H9 (cell line): ENCODE data around the gene FNDC8. TPM values are rescaled to one million over a fixed set of nuclear protein-coding genes. Genes with fewer than 3 reads are reported as not detected.

Experiments
- DNase-seq: peaks from one replicate; pipeline ENCODE4 v3.0.0-alpha.2; 2017
- H2AFZ ChIP-seq: one replicate; pipeline ENCODE4 v1.6.1; 2013; ENCODE audit warnings: mild to moderate bottlenecking, low read length, control low read depth, moderate library complexity
- H2AK5ac ChIP-seq: 2 replicates; pipeline ENCODE4 v1.6.1; 2013; ENCODE audit warnings: low read length, control low read depth, mixed read lengths; ENCODE audit not compliant: insufficient read length
- H2BK120ac ChIP-seq: one replicate; pipeline ENCODE4 v1.6.1; 2013; ENCODE audit warnings: low read depth, mild to moderate bottlenecking, low read length, control low read depth, inconsistent platforms; ENCODE audit not compliant: poor library complexity, severe bottlenecking
- H2BK12ac ChIP-seq: 2 replicates; pipeline ENCODE4 v1.6.1; 2013; ENCODE audit warnings: low read length, control low read depth, mixed read lengths, low read depth; ENCODE audit not compliant: insufficient read length
- H2BK15ac ChIP-seq: 2 replicates; pipeline ENCODE4 v1.6.1; 2013; ENCODE audit warnings: low read depth, low read length, control low read depth
- H2BK20ac ChIP-seq: one replicate; pipeline ENCODE4 v1.6.1; 2013; ENCODE audit warnings: low read depth, mild to moderate bottlenecking, low read length, control low read depth, inconsistent platforms; ENCODE audit not compliant: poor library complexity, severe bottlenecking
- H2BK5ac ChIP-seq: 2 replicates; pipeline ENCODE4 v1.6.1; 2013; ENCODE audit warnings: low read length, control low read depth, mixed read lengths; ENCODE audit not compliant: insufficient read length
- H3K14ac ChIP-seq: 2 replicates; pipeline ENCODE4 v1.6.1; 2013; ENCODE audit warnings: low read length, control low read depth; ENCODE audit not compliant: insufficient read depth
- H3K18ac ChIP-seq: 2 replicates; pipeline ENCODE4 v1.6.1; 2013; ENCODE audit warnings: low read depth, mild to moderate bottlenecking, mixed read lengths, low read length, control low read depth; ENCODE audit not compliant: insufficient read length
- H3K23ac ChIP-seq: 2 replicates; pipeline ENCODE4 v1.6.1; 2013; ENCODE audit warnings: low read length, control low read depth, mixed read lengths, low read depth; ENCODE audit not compliant: insufficient read length
- H3K23me2 ChIP-seq: 2 replicates; pipeline ENCODE4 v1.6.1; 2013; ENCODE audit warnings: low read depth, mild to moderate bottlenecking, mixed read lengths, low read length, control low read depth; ENCODE audit not compliant: insufficient read length, poor library complexity, severe bottlenecking
- H3K27ac ChIP-seq: 2 replicates; pipeline ENCODE4 v1.5.1; 2013; ENCODE audit warnings: low read length, control low read depth, mixed read lengths, low read depth; ENCODE audit not compliant: insufficient read length
- H3K27me3 ChIP-seq: 2 replicates; pipeline ENCODE4 v1.6.1; 2013; ENCODE audit warnings: low read length, control low read depth, inconsistent platforms; ENCODE audit not compliant: insufficient read depth
- H3K4ac ChIP-seq: 2 replicates; pipeline ENCODE4 v1.6.1; 2013; ENCODE audit warnings: low read depth, mild to moderate bottlenecking, control low read depth, inconsistent platforms, low read length, moderate library complexity
- H3K4me1 ChIP-seq: 2 replicates; pipeline ENCODE4 v1.6.1; 2013; ENCODE audit warnings: low read length, control low read depth, inconsistent platforms; ENCODE audit not compliant: insufficient read depth
- H3K4me2 ChIP-seq: 2 replicates; pipeline ENCODE4 v1.6.1; 2013; ENCODE audit warnings: low read length, control low read depth, mixed read lengths; ENCODE audit not compliant: insufficient read length, insufficient read depth
- H3K56ac ChIP-seq: 2 replicates; pipeline ENCODE4 v1.6.1; 2013; ENCODE audit warnings: low read depth, mild to moderate bottlenecking, mixed read lengths, low read length, control low read depth; ENCODE audit not compliant: insufficient read length
- H3K79me1 ChIP-seq: 2 replicates; pipeline ENCODE4 v1.6.1; 2013; ENCODE audit warnings: low read depth, mild to moderate bottlenecking, moderate library complexity, low read length, control low read depth, inconsistent platforms; ENCODE audit not compliant: insufficient read depth, poor library complexity, severe bottlenecking
- H3K79me2 ChIP-seq: 2 replicates; pipeline ENCODE4 v1.6.1; 2013; ENCODE audit warnings: low read length, control low read depth, inconsistent platforms; ENCODE audit not compliant: insufficient read depth
- H3K9ac ChIP-seq: 2 replicates; pipeline ENCODE4 v1.6.1; 2013; ENCODE audit warnings: low read length, control low read depth, mixed read lengths; ENCODE audit not compliant: insufficient read length; ENCODE audit errors: extremely low read depth
- H3K9me3 ChIP-seq: one replicate; pipeline ENCODE4 v1.6.1; 2013; ENCODE audit warnings: low read depth, low read length, inconsistent platforms; ENCODE audit not compliant: control insufficient read depth
- H3T11ph ChIP-seq: one replicate; pipeline ENCODE4 v1.6.1; 2013; ENCODE audit warnings: mild to moderate bottlenecking, low read length, control low read depth, inconsistent platforms
- H4K20me1 ChIP-seq: one replicate; pipeline ENCODE4 v1.6.1; 2013; ENCODE audit not compliant: control insufficient read depth, insufficient read length, insufficient read depth
- H4K5ac ChIP-seq: 2 replicates; pipeline ENCODE4 v1.6.1; 2013; ENCODE audit warnings: low read depth, mild to moderate bottlenecking, mixed read lengths, low read length, control low read depth; ENCODE audit not compliant: insufficient read length
- H4K8ac ChIP-seq: replicated peaks from 2 replicates; pipeline ENCODE4 v1.6.1; 2013; ENCODE audit warnings: low read length, control low read depth, mixed read lengths, low read depth; ENCODE audit not compliant: insufficient read length
- H4K91ac ChIP-seq: 2 replicates; pipeline ENCODE4 v1.6.1; 2013; ENCODE audit warnings: low read depth, mild to moderate bottlenecking, moderate library complexity, mixed read lengths, low read length, control low read depth; ENCODE audit not compliant: insufficient read length
- H3K27ac Mint-ChIP-seq, 3 experiments: 2 replicates in 2 of 3; 3 replicates in 1 of 3; pipeline ENCODE4 v1.8.0; 2020 to 2021; ENCODE audit warnings: mixed read lengths in 3 of 3, mild to moderate bottlenecking in 1 of 3, moderate library complexity in 1 of 3
- H3K27me3 Mint-ChIP-seq: 2 replicates; pipeline ENCODE4 v1.8.0; 2021; ENCODE audit warnings: low read depth, mild to moderate bottlenecking, moderate library complexity, mixed read lengths
- H3K36me3 Mint-ChIP-seq, 3 experiments: 2 replicates in 2 of 3; 3 replicates in 1 of 3; pipeline ENCODE4 v1.8.0; 2020 to 2021; ENCODE audit warnings: low read depth in 3 of 3, mixed read lengths in 3 of 3; ENCODE audit not compliant: insufficient read depth in 1 of 3
- H3K4me1 Mint-ChIP-seq, 2 experiments: 2 replicates each; pipeline ENCODE4 v1.8.0; 2020; ENCODE audit warnings: mixed read lengths in 2 of 2
- H3K4me3 Mint-ChIP-seq, 2 experiments: 2 replicates in 1 of 2; 3 replicates in 1 of 2; pipeline ENCODE4 v1.8.0; 2020 to 2021; ENCODE audit warnings: mild to moderate bottlenecking in 2 of 2, mixed read lengths in 2 of 2, moderate library complexity in 1 of 2
- H3K9me3 Mint-ChIP-seq, 2 experiments: 2 replicates in 1 of 2; 3 replicates in 1 of 2; pipeline ENCODE4 v1.8.0; 2020; ENCODE audit warnings: mild to moderate bottlenecking in 2 of 2, mixed read lengths in 2 of 2, moderate library complexity in 1 of 2
- WGBS: extraction: QIAGEN DNeasy Blood & Tissue Kit; methylation state at CpG from one replicate; pipeline ENCODE4 v1.1.7; 2013; ENCODE audit warnings: missing lambda C conversion rate, low lambda C conversion rate, mixed read lengths; ENCODE audit not compliant: insufficient read length; ENCODE audit errors: extremely low coverage; 5-methylcytosine and 5-hydroxymethylcytosine counted together
- total RNA-seq: library from RNA; stranded (reverse); gene quantifications from 2 replicates; pipeline ENCODE4 v1.2.1, GENCODE V29; 2021
- TF ChIP-seq, protein P1 (sequence below): fragments of 200-600 bp; sonication (generic); conservative IDR thresholded peaks from 3 replicates; pipeline ENCODE4 v1.8.0; 2021; ENCODE audit warnings: antibody characterized with exemption, mild to moderate bottlenecking

The FNDC8 gene
- total RNA-seq, 1 experiment from 2014 or later: not detected

DNA sequence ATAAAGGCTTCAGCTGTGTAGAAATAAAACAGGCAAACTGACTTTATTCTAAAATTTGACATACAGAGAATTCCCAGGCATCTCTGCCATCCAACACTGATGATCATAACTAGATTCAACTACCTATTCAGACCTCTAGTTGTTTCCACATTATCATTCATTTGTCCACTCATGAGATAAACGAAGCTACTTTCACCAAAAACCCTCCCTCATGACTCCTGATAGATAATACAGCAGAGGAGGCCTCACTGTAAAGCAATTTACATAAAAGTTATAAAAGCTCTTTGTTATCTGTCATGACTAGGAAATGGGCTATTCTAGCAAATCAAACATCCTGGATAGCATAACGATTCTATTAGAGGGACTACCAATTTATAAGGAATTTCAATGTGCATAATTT is 38.3 kb upstream of the FNDC8 start:
- Histone ChIP-seq H4K5ac (no peak overlapping the region), H3T11ph (no peak overlapping the region), H3K4ac (no peak overlapping the region), H3K79me2 (peaks cover 2% of the 10 kb centered on the region; the same call in 1 of the 2 replicates), H3K23ac (no peak overlapping the region), H3K14ac (no peak overlapping the region), H2BK20ac (no peak overlapping the region), H3K56ac (no peak overlapping the region), H2AFZ (no peak overlapping the region), H3K23me2 (peaks cover 3% of the 10 kb centered on the region), H3K27me3 (no peaks in the 10 kb centered on the region), H3K18ac (no peak overlapping the region), H2BK12ac (no peak overlapping the region), H4K20me1 (no peaks in the 10 kb centered on the region), H4K91ac (no peak overlapping the region), H3K9me3 (no peaks in the 10 kb centered on the region), H2BK15ac (no peak overlapping the region), H3K9ac (no peak overlapping the region), H3K79me1 (peaks cover 2% of the 10 kb centered on the region), H3K4me1 (peaks cover 12% of the 10 kb centered on the region; the same call in 1 of the 2 replicates), H2AK5ac (no peak overlapping the region), H4K8ac (no peak overlapping the region), H2BK120ac (no peak overlapping the region), H3K4me2 (no peak overlapping the region), H2BK5ac (no peak overlapping the region), H3K27ac (no peak overlapping the region)
- H3K27ac Mint-ChIP-seq: 0 out of 7 replicates have a peak overlapping the region, but pooled peaks of 1 of the 3 experiments have one; percentile 10
- TF ChIP-seq, protein P1, sequence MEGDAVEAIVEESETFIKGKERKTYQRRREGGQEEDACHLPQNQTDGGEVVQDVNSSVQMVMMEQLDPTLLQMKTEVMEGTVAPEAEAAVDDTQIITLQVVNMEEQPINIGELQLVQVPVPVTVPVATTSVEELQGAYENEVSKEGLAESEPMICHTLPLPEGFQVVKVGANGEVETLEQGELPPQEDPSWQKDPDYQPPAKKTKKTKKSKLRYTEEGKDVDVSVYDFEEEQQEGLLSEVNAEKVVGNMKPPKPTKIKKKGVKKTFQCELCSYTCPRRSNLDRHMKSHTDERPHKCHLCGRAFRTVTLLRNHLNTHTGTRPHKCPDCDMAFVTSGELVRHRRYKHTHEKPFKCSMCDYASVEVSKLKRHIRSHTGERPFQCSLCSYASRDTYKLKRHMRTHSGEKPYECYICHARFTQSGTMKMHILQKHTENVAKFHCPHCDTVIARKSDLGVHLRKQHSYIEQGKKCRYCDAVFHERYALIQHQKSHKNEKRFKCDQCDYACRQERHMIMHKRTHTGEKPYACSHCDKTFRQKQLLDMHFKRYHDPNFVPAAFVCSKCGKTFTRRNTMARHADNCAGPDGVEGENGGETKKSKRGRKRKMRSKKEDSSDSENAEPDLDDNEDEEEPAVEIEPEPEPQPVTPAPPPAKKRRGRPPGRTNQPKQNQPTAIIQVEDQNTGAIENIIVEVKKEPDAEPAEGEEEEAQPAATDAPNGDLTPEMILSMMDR: no peak
- H3K4me1 Mint-ChIP-seq: peaks cover 68% of the 10 kb centered on the region in 2 experiments
- no CpG with 5 or more reads among the region's 2 CpGs for WGBS
- H3K27me3 Mint-ChIP-seq: no peaks in the 10 kb centered on the region; the same call in 1 of the 2 replicates
- H3K36me3 Mint-ChIP-seq: no peaks in the 10 kb centered on the region
- no peak for DNase-seq
- no peak overlapping the region for H3K4me3 Mint-ChIP-seq
- H3K9me3 Mint-ChIP-seq: no peaks in the 10 kb centered on the region
